ENCODE results near the gene RMRP. TPM values are rescaled to one million over a fixed set of nuclear protein-coding genes. Genes with fewer than 3 reads are reported as not detected.

RMRP gene
- total and polyA plus RNA-seq, 10 of the 15 experiments (the other 5 are each of a cell fraction or from before 2014, with no cell fraction given) = 12.0 to 42,450 (median 6,418) TPM; not detected in 4

GRCh38 chr9:35616681-35617459 lies 40.9 kb downstream of the RMRP start:
- ChIA-PET POLR2A (interaction anchor here (0.9 to 6.6 kb wide), 9 partner anchors 11 to 198 kb away, joined by 3 to 85 read pairs (median 4); partner anchors contain the start of genes CCDC107, CREB3, HINT2 and RMRP), SMC1A (ENCODE audit: uncharacterized antibody, unreplicated experiment) (interaction anchor here (1.1 to 2.1 kb wide), 5 partner anchors 11 to 114 kb away, joined by 3 to 8 read pairs (median 5); no protein-coding TSS in a partner anchor), CTCF (interaction anchor here (0.8 to 9.0 kb wide), 13 partner anchors 11 to 116 kb away, joined by 3 to 101 read pairs (median 4); partner anchors contain the start of genes CCDC107, CREB3, RMRP and SIT1), RAD21 (ENCODE audit: unreplicated experiment) (interaction anchor here (0.8 to 3.5 kb wide), 8 partner anchors 16 to 115 kb away, joined by 3 to 14 read pairs (median 4); partner anchors contain the start of genes ARHGEF39, CCDC107, CREB3 and RMRP)
- no TSS peak for BruUV-seq (replicated peaks)
- no peaks in the 10 kb centered on the region for H3K9me3 ChIP-seq (replicated peaks; ENCODE audit: control insufficient read depth, insufficient read depth, low read length)
- H3K9ac ChIP-seq (ENCODE audit: control insufficient read depth, insufficient read depth, low read length) = peak overlapping the region; percentile 64
- in situ Hi-C loops (cut with MboI) (no loop called here), intact Hi-C loops (cut with micrococcal nuclease; ENCODE audit: unreplicated experiment) (no loop called here)
- H4K20me1 ChIP-seq (ENCODE audit: control insufficient read depth, insufficient read depth) = no peaks in the 10 kb centered on the region
- H3K4me1 ChIP-seq (ENCODE audit: control insufficient read depth, insufficient read depth, low read length) = peaks cover 44% of the 10 kb centered on the region
- no peaks in the 10 kb centered on the region; the same call in 1 of the 2 replicates for H3K79me2 ChIP-seq (ENCODE audit: control insufficient read depth, insufficient read depth, low read length)
- 10% methylated on average over 50 of the region's 51 CpGs for WGBS (ENCODE audit: insufficient coverage, insufficient replicate concordance, low lambda C conversion rate, missing lambda C conversion rate)
- no peaks in the 10 kb centered on the region; a peak in 1 of 4 replicates for H3K27me3 ChIP-seq (replicated peaks in 1 of 2; ENCODE audit: control insufficient read depth in 2 of 2, insufficient read depth in 2 of 2, low read length in 1 of 2)
- DNase-seq (ENCODE audit: low read depth, low spot score) (no peak), FAIRE-seq (peak; percentile 86), ATAC-seq (peak; percentile 71)
- peak overlapping the region; percentile 72 for H3K4me3 ChIP-seq
- peak overlapping the region; percentile 92 for H3K4me2 ChIP-seq (ENCODE audit: control insufficient read depth, insufficient read depth)
- H3K27ac ChIP-seq (ENCODE audit: control insufficient read depth, insufficient read depth) = peak overlapping the region; percentile 57
- H2AFZ ChIP-seq (ENCODE audit: control insufficient read depth, low read depth, low read length) = peak overlapping the region; percentile 88
- H3K36me3 ChIP-seq (ENCODE audit: control insufficient read depth in 2 of 2, insufficient read depth in 2 of 2, low read length in 1 of 2) = no peaks in the 10 kb centered on the region
- TF ChIP-seq HDGF (IDR thresholded peaks at IDR 0.05) = peak; percentile 54; the same call in 1 of the 2 replicates
- no peak for TF ChIP-seq PAX8 (IDR thresholded peaks at IDR 0.05)
- TF ChIP-seq ZZZ3 (IDR thresholded peaks at IDR 0.05; ENCODE audit: control insufficient read depth, insufficient read length, low read depth) = no peak
- TF ChIP-seq EED (IDR thresholded peaks at IDR 0.05; ENCODE audit: low read depth) = peak; percentile 74
- TF ChIP-seq RB1 (IDR thresholded peaks at IDR 0.05; ENCODE audit: borderline replicate concordance) = 0 out of 2 replicates have a peak, but pooled peaks have one; percentile 37
- TF ChIP-seq POLR2A (IDR thresholded peaks at IDR 0.05; ENCODE audit: low read depth, low read length) = peak; percentile 80
- 0 out of 2 replicates have a peak, but pooled peaks have one; percentile 10 for TF ChIP-seq TCF12 (IDR thresholded peaks at IDR 0.05; ENCODE audit: low read depth, low read length)
- peak; percentile 90 for TF ChIP-seq IKZF1 (conservative IDR thresholded peaks at IDR 0.05)
- TF ChIP-seq SRF (IDR thresholded peaks at IDR 0.05; ENCODE audit: low read depth in 2 of 2, low read length in 2 of 2) = no peak
- no peak for TF ChIP-seq RELA (IDR thresholded peaks at IDR 0.05; ENCODE audit: borderline replicate concordance, partially characterized antibody)
- TF ChIP-seq POLR2AphosphoS5 (IDR thresholded peaks at IDR 0.05; ENCODE audit: low read length) = peak; percentile 84
- TF ChIP-seq RUNX3 (IDR thresholded peaks at IDR 0.05; ENCODE audit: low read length) = 0 out of 2 replicates have a peak, but pooled peaks have one; percentile 18
- TF ChIP-seq CTCF (IDR thresholded peaks at IDR 0.05 in 2 of 3, conservative IDR thresholded peaks at IDR 0.05 in 1 of 3; ENCODE audit: control insufficient read depth in 2 of 3, extremely low read depth in 1 of 3, insufficient read depth in 1 of 3, low read depth in 3 of 3, low read length in 3 of 3) = peak; percentile 21 to 37 (median 34); a peak in 4 of 6 replicates
- no peak for TF ChIP-seq BMI1 (IDR thresholded peaks at IDR 0.05; ENCODE audit: borderline replicate concordance)
- TF ChIP-seq CREB1 (IDR thresholded peaks at IDR 0.05; ENCODE audit: low read depth) = peak; percentile 89
- peak; percentile 45; the same call in 1 of the 2 replicates for TF ChIP-seq ZBTB40 (IDR thresholded peaks at IDR 0.05; ENCODE audit: borderline replicate concordance)
